GM21825 (cell line): ENCODE data around the gene YAE1.
A peak's percentile ranks its signal among the peaks of the same experiment; 100 is the strongest.
"Not testable (repeated sequence)": the region's sequence is repeated elsewhere in the genome, so short reads cannot be mapped to it uniquely, and the experiment has no call there.

Experiments used
- ATAC-seq: cut with Tn5 transposase; IDR thresholded peaks from one replicate; pipeline ENCODE4 v1.9.1; 2021; ENCODE audit warnings: mild to moderate bottlenecking, moderate library complexity; ENCODE audit not compliant: unreplicated experiment

The YAE1 gene, protein sequence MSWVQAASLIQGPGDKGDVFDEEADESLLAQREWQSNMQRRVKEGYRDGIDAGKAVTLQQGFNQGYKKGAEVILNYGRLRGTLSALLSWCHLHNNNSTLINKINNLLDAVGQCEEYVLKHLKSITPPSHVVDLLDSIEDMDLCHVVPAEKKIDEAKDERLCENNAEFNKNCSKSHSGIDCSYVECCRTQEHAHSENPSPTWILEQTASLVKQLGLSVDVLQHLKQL

DNA sequence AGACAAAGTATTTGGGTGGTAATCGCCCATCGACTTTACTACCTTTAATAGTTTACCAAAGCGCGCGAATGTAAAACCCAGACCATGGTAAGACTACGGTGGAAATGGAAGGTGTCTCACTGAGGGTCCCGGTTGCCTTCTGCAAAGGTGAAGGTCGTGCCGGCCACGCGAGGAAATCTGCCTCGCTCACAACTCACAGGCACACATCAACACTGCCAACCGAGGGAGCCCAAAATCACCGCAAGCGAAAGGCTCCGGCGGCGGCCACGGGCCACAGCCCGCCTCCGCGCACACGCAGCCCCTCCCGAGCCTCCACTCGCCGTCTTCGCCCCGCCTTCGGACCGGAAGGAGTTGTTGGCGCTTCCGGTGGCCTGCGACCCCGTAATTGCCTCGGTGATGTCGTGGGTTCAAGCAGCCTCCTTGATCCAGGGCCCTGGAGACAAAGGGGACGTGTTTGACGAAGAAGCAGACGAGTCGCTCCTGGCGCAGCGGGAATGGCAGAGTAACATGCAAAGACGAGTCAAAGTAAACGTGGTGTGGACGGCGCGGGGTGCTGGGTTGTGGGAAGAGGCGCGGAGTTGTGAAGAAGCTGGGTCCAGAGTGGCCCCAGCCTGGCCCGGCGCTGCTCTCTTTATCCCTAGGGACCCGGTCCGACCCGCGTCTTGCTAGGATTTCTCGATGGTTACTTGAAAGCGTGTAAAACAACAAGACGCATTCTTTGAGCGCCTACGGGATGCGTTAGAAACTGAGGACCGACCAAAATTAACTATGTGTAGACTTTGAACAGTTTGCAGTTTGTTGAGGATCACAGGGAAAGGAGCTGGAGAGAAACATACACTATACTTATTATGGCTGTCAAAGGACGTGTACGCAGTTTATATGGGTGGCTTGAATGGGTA, at the start of gene YAE1:
Gene YAE1, plus strand, starts transcription at position 382 of the 899 bp plus-strand sequence. Its CDS starts 15 bp downstream, at position 397.
- peak; percentile 100 for ATAC-seq

DNA sequence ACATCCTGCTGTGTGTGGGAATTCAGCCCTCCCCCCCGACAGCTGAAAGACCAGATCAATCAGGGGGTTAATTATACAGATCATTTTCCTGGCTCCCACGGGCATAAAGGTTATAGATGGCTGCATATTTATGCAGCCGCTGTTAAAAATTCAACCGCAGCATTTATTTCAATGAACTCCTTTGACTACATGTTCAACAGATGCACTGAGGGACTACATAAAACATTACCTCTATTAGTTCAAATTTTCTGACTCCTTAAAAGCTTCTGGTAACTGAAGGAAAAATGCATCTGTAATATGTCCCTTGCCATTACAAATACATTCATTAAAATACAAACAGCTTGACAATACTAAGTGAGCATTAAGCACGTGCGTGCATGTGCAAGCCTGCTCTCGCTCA, 49.7 kb upstream of the YAE1 start:
- ATAC-seq: no peak

DNA sequence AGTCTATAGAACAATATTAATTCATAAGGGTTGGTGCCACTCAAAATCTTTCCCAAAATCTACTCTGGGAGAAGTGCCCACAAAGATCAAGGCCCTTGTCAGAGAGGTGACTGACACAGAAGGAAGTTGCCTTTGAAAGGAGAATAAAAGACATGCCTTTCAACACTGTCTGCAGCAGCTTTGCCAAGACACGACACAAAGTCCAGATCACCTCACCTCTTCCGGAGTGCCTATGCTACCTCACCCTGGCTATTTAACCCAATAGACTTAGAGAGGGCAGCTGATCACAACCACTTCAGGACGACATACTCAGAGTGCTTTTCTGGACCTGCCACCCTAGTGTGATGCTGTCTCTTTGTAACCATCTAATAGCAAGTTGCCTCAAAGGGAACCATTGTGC, 49.0 kb upstream of the YAE1 start:
- ATAC-seq: no peak

DNA sequence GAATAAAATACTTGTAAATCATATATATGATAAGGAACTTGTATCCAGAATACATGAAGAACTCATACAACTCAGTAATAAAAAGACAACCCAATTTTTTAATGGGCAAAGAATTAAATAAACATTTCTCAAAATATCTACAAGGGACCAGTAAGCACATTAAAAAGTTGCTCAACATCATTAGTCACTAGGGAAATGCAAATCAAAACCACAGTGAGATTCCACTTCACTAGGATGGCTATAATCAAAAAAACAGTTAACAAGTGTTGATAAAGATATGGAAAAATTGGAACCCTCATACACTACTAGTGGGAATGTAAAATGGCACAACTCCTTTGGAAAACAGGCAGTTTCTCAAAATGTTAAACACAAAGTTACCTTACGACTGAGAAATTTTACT, 40.3 kb upstream of the YAE1 start:
- no peak for ATAC-seq

DNA sequence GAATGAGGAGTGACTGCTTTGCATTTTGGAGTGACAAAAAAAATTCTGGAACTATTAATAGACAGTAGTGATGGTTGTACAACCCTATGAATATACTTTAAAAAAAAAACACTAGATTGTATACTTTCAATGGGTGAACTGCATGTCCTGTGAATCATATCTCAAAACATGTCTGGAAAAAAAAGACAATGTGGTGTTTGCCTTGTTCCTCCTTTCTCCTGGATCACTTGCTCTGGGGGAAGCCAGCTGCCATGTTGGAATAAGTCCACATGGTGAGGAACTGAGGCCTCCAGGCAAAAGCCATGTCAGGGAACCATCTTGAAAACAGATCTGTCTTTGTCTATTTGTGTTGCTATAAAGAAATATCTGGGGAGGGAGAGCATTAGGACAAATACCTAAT, 39.5 kb upstream of the YAE1 start:
- ATAC-seq: no peak

DNA sequence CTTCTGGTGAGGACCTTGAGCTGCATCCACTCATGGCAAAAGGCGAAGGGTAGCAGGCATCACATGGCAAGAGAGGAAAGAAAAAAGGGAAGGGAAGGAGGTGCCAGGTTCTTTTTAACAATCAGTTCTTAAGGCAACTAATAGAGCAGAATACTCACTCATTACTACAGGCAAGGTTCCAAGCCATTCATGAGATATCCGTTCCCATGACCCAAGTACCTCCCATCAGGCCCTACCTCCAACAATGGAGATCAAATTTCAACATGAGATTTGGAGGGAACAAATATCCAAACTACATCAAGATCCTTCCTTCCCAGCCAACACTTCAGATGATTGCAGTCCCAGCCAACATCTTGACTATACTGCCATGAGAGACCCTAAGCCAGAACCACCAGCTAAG, 38.9 kb upstream of the YAE1 start:
- no peak for ATAC-seq

DNA sequence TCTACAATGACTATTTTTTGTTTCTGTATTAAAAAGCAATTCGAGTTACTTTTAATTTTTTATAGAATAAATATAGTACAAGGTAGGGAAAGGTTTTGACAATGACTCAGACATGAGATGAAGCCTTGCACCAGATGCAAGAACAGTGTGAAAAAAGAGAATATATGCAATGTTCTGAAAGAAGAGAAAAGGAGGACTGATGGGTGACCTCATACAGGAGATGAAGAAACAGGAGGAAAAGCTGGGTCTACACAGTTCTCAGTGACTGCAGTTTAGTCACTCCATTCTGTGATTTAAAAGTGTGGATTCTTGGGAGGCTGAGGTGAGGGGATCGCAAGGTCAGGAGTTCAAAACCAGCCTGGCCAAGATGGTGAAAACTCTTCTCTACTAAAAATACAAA, 38.3 kb upstream of the YAE1 start:
- no peak for ATAC-seq

DNA sequence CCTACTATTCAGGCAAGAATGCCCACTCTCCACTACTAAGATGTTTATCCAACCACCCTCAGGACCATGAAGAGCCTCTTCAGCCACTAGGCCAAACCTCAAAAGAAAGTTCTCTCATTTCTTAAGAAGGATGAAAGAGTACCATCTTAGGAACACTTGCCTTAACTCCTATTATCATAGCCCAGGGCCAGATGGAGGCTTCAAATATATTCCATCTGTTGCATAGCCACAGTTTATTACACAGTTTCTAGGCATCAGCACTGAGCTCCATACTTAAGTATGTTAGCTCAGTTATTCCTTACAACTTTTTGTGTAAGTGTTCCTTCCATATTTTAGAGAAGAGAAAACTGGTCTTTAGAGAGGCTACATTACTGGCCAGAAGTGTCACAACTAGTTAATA, 37.4 kb upstream of the YAE1 start:
- no peak for ATAC-seq

DNA sequence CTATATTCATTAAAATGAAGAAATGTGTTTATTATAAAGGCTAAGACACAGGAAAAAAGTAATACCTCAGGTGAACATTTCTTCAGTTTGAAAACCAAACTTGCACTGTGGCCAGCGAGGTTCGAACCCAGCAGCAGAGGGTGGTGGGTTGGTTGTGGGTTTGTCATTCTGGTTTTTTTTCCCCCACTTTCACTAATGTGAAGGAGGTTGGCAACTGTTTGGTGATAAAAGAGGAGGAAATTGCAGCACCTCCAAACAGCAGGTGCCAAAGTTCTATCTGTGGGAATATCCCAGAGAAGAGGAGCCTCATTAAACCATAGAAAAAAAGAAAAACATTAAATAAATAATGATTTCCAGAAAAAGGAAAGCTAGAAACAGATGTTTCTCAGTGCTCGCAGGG, 36.6 kb upstream of the YAE1 start:
- ATAC-seq: no peak

DNA sequence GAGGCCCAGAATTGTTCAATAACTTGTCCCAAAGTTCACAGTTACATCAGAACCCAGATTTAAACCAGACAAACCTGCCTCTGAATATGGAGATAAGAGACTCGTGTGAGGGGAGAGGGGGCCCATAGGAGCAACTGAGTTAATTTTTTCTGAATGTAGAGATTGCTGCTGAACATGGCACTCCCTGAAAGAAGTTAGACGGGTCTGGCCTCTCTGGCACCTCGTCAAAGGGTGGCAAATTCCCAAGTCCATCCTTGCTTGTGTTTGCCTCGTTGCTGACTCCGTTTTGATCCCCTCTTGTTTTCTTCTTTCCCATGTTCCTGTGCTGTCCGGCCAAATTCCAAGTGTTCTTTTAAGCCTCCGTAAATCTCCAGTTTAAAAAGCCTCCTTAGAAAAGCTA, 35.2 kb upstream of the YAE1 start:
- no peak for ATAC-seq

DNA sequence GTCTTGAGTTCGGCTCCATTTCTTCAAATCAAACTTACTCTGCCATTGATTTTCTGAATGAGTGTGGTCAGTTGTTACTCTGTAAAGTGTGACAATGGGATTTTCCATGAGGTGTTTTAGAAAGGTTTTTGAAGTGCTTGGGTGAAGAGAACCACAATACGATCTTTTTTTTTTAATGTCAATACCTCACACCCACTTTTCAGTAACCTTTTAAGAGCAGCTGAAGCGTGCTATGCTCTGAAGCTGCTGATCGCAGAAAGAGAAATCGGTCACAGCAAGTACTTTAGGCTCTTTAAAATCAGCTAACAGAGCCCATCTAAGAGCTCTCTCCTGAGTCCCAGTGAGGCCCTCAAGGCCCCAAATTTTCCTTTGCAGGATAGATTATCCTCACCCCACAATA, 34.4 kb upstream of the YAE1 start:
- no peak for ATAC-seq

DNA sequence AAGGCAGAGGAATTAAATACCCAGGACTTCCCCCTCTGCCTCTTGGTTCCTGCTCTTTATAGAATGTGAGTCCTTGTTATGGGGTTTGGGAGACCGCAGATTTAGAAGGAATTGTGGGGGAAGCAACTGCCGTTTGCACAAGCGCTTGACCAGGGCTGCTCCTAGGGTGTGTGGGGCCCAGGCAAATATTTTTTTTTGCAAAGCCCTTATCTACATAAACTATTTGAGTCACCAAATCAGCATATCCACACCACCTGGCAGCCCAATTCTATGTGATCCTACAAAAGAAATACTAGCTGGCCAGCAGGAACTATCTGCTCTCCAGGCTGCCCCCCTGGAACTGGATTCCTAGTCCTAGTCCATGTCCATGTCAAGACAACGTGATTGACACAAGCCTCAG, 33.4 kb upstream of the YAE1 start:
- ATAC-seq: no peak

DNA sequence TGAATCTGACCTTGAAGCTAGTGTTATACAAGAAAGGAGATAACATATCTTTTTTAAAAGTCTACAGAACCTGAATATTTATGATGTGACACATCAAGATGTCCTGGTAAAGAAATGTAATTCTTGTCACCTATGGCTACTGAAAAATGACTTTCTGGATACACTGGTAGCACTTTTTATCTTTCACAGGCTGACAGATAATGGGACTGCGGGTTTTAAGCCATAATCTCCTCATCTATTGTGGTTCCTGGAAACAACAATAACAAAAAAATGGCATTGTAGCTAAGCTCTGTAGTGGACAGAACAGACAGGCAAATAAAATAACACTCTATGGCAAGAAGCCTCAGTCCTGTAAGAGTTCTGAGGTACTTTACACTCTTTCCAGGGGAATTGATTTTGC, 31.6 kb upstream of the YAE1 start:
- no peak for ATAC-seq

DNA sequence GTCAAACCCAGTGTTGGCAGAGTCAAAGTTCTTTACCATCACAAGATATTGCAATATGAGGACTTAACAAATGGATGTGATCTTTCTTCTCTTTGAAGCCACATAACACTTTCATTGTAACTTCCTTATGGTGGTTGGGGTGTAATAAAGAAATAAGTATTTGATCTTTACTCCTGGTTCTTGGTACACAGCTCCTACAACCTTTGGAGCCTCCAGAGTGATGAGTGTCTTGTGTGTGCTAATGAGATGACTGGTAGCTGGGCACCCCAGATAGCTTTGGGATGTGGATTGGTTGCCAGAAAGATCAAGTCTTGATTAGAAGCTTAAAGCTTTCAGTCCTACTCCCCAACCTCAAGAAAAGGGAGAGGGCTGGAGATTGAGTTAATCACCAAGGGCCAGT, 31.1 kb upstream of the YAE1 start:
- ATAC-seq: no peak

DNA sequence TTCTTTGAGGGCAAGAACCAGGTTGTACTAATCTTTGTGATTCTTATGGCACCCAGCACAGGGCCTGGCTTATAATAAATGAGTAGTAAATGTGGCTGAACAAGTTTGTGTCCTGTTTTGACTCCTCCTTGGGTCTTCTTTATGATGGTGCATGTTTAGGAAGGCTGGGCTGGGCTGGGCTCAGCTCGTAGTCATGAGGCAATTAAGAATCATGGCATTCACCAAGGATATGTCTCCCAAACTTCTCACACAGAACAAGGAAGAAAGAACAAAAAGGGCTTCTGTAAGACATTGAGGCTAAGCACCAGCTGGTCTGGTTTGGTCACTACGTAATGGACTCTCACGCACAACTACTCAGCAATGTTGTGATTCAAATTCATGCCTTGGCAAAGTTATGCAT, 30.5 kb upstream of the YAE1 start:
- ATAC-seq: no peak

DNA sequence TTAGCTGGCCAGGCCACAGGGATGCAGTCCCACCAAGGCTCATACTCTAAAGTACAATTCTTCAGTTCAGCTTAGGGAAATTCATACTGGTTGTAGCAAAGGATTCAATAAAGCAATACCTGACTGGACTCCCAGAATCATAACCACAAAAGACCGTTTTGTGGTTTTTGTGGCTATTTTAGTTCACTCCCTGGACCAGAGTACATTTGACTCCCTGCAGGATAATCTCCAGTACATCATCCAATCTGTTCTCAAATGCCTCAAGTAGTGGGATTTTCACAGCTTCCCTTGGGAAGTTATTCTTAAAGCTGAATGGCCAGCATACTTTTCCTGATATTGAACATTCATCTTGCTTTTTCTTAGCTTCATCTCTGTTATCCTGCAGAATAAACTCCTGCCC, 29.3 kb upstream of the YAE1 start:
- no peak for ATAC-seq

DNA sequence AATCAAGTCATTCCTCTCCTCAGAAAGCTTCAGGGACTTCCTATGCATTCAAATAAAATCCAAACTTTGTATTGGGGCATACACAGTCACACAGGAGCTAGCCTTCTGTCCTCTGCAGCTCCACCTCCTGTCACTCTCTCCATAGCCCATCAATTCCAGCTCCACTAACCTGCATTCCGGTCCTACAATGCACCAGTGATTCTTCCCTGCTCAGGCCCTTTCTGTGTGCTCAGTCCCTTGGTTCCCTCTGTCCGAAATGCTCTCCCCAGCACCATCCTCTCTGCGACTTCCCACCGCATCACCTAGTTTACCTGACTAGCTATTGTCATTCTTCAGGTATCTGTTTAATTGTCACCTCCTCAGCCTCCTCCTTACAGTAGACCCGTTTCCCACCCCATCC, 26.4 kb upstream of the YAE1 start:
- ATAC-seq: no peak

DNA sequence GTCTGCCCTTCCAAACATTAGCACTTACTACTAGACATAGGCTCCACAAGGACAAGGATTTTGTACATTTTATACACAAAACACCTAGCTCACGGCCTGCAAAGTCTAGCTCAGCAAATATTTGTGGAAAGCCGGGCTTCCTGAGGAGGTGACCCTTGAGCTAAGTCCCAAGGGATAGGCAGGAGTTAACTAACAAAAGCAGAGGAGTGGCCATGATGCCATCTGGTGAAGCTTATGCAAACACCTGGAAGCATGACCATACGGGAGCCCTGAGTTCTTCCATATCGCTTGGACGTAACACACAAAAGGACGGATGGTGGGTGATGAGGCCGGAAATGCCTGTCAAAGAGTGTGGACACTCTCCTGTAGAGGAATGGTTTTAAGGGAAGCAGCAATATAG, 25.9 kb upstream of the YAE1 start:
- no peak for ATAC-seq

DNA sequence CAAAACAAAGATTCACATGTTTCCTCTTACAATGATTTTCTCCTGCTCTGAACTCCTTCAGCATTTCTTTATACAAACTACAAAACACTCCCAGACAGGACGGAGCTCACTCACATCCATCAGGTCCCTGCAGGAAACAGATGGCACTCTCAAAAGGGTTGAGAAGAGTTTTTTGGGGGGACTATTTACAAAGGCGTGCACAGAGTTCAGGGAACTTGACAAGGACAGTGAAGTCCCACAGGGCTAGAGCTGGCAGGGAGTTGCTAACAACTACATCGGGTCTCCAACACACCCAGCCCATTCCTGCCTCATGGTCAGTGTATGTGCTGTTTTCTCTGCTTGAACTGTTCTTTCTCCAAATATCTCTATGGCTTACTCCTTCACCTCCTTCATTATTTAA, 24.7 kb upstream of the YAE1 start:
- ATAC-seq: no peak

DNA sequence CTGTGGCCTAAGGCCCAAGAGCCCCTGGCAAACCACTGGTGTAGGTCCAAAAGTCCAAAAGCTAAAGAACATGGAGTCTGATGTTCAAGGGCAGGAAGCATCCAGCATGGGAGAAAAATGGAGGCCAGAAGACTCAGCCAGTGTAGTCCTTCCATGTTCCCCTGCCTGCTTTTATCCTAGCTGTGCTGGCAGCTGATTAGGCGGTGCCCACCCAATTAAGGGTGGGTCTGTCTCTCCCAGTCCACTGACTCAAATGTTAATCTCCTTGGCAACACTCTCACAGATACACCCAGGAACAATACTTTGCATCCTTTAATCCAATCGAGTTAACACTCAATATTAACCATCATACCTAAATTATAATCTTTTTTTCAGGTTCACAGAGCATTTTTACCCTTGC, 21.4 kb upstream of the YAE1 start:
- ATAC-seq: not testable (repeated sequence)

DNA sequence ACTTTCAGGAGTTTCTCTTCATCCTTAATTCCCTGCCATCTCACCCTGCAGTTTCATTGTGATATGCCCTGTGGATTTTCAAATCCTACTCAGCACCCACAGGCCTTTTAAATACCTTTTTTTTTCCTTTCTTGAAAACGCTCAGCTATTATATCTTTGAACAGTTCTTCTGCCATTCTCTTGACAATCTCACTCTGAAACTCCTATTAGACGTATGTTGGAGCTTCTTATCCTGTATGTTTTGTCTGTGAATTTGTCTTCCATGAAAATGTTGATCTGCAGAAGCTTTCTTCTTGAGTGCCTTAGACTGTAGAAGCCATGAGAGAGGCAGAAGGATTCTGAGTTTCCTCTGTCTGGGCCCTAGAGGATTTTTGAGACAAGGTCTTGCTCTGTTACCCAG, 18.9 kb upstream of the YAE1 start:
- no peak for ATAC-seq

DNA sequence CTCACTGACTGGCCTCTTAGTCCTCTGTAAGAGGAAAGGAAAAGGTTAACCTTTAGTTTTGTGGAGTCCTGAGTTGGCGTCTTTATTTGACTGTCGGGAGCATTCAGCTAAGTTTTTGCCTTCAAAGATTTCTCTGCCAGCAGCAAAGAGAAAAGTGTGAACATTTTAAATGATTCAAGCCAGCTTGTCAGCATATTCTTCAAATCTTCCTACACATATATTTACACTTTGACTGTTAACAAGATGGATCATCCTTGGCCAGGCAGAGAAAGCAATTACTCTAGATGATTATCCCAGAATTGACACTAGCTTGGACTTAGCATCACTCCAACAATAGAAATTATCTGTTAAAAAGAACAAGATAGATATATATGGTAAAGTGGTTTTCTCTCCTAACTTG, 15.8 kb upstream of the YAE1 start:
- no peak for ATAC-seq

DNA sequence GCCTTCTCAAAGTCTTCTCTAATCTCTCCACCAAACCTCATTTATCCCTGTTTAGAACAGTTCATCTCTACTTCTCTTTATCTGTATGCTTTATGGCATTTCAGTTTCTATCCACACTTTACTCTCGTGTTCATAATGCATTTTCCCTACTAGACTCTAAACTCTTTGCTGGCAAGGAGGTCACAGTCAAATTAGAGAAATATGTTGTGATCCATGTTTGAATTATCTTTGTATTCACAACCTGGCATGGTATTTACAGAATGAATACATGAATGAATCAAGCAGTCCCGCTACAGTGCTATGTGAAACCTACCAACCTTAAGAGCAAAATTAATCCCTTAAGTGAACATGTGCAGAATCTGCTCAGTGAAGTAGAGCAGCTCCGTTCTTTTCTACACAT, 12.8 kb upstream of the YAE1 start:
- no peak for ATAC-seq
